Loucy (cell line): ENCODE measurements around the gene SNX25.

Source experiments
- EZH2phosphoT487 ChIP-seq: fragments of 200-600 bp; IDR thresholded peaks from 2 replicates; pipeline ENCODE4 v1.6.1; 2018; ENCODE audit warnings: antibody characterized with exemption, mild to moderate bottlenecking, moderate library complexity, borderline replicate concordance
- TF ChIP-seq, protein P1 (sequence below): fragments of 200-600 bp; sonication (generic); conservative IDR thresholded peaks from 2 replicates; pipeline ENCODE4 v1.5.1; 2014; ENCODE audit warnings: mild to moderate bottlenecking, antibody characterized with exemption, low read length

- TF ChIP-seq, protein P1, sequence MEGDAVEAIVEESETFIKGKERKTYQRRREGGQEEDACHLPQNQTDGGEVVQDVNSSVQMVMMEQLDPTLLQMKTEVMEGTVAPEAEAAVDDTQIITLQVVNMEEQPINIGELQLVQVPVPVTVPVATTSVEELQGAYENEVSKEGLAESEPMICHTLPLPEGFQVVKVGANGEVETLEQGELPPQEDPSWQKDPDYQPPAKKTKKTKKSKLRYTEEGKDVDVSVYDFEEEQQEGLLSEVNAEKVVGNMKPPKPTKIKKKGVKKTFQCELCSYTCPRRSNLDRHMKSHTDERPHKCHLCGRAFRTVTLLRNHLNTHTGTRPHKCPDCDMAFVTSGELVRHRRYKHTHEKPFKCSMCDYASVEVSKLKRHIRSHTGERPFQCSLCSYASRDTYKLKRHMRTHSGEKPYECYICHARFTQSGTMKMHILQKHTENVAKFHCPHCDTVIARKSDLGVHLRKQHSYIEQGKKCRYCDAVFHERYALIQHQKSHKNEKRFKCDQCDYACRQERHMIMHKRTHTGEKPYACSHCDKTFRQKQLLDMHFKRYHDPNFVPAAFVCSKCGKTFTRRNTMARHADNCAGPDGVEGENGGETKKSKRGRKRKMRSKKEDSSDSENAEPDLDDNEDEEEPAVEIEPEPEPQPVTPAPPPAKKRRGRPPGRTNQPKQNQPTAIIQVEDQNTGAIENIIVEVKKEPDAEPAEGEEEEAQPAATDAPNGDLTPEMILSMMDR, result no peak
- TF ChIP-seq EZH2phosphoT487, result no peak
Observed at GRCh38 chr4:185363251-185363650, 153.9 kb downstream of the SNX25 start.
